HG03565 (cell line): ENCODE results near the gene TECTB.

Experiments
- ATAC-seq: cut with Tn5 transposase; IDR thresholded peaks from one replicate; pipeline ENCODE4 v1.9.1; 2021; ENCODE audit warnings: mild to moderate bottlenecking, moderate library complexity; ENCODE audit not compliant: unreplicated experiment

TECTB gene

DNA sequence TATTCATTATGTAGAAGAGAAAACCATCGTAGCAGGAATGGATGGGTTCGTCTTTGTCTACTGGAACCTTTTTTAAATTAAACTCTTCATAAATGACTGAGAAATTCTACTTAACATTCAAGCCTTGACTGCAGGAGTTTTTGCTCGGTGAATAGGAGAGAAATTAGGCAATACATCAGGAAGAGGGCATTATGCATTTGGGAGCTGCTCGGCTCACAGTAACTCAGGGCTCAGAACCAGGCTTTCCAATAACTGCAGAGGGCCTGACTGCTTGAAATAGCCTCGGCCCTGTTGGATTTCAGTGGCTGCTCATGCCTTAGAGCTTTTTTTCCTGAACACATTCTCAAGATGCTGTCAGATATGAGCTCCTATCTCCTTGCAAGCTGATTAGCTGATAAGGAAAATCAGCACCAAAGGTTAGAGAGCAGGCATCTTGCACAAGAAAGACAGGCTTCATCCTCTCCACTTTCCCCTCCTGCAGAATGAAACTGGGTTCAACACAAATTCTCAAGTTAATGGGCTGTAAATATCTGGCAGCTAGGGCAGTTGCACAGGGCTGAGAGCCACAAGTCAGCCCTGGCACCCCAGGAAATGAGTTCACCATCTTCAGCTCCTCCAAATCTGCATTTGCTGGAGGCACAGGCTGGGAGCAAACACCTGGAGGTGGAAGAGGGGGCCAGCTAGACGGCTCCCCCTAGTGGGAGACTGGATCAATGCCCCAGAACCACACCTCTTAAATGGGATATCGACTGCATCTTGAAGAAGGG is 24.3 kb downstream of the TECTB start:
- no peak for ATAC-seq

DNA sequence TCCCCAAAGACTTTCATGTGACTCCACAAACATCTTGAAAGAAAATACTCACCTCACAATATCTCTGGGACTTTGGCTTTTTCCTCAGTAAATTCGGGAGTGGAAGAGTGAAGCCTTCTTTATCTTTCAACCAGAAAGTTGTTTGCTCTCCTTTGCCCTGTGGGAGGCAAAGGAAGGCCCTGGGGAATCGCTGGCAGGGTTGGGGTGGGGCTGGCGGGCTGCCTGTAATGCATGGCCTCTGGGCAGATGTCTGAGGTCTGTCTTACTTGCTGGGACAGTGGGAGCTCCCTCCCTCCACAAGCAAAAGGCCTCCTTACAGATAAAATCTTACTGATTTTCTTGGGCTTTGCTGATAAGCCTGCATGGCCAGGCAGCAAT is 24.9 kb downstream of the TECTB start:
- ATAC-seq = no peak

DNA sequence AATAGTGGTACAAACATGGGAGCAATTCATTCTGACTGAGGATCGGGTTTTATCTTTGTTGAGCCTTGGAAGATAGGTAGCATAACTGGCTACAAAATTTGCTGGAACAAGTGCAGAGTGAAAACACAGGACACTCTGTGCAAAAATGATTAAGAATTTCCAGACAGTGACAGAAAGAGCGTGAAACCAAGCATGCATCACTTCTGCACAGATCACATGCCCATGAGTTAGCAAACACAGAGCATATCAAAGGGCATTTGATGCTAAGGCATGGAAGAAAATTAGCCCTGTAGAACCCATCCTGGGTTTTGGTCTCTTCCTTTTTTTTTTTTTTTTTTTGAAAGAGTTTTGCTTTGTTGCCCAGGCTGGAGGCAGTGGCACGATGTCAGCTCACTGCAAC is 28.3 kb downstream of the TECTB start:
- ATAC-seq = no peak

DNA sequence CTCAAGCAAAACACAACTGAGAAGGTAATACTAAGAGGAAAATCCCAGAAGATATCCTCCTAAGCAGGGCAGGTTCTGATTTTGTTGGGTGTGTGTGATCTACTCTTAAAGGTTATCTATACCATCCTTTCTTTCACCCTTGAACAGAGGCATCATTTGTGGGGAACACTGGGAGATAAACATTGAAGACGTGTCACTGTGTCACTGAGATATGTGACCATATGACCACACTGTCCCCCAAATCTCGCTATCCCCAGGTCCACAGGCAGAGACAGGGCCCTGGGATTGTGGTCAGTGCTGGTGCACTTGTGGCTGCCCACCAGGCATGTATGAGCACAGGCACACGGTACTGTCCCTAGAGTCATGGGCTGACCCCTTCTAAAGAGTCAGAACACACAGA is 30.0 kb downstream of the TECTB start:
- ATAC-seq = no peak

DNA sequence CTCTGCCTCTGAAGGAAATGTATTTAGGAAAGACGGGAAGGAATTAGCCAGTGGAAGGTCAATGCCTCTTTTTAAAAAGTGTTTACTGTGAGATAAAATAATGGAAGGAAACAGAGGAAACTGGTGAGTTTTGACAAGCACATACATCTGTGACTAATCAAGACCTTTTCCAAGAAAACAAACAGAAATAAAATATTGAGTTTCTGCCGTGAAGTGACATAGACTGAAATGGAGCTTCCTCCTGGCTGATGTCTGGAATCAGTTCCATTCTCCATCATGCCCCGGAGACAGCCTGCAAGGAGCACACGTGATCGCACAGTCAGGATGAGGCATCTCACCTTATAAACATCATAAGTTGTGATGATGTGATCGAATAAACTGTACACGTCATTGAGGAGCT is 30.7 kb downstream of the TECTB start:
- no peak for ATAC-seq

DNA sequence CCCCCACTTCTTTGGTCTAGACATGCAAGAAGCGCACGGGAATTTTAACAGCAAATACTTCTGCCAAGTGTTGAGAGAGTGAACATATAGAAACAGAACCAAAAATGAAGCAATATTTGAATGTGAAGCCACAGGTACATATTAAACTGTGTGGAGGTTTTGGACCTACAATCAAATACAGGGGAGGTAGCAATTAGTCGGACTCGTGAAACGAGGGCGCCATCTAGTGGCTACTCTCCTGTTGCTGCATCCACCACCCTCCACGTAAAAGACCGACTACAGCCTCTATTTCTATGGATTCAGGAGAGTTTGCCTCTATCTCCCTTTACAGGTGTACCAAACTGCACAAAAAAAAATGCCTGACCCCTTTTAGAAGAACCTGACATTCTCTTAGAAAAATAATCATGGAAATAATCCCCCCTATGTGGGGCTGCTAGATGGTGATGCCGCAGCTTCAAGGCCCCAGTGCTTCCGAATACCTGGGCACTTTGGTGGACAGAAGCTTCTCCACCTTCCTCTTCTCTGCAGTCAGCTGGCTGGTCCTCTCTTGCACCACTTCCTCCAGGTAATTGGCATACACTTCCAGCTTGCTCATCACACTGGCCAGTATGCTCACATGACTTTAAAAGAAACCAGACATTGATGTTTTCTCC is 31.7 kb downstream of the TECTB start:
- ATAC-seq = peak; percentile 77

DNA sequence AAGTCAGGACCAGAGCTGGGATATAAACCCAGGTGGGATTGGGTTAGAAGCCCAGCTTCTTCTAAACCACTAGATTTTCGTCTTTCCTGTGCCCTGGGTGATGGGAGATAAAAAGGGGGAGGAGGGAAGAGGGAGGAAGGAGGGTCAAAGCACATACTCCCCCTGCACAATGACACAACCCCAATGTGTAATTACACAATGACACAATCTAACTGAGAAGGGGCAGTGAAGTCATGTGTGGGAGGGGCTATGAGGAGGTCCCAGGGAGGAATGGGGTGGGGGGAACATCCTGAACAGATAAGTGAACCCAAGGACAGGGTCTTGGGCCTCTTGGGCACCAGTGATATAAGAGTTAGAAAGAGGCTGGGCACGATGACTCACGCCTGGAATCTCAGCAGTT is 44.5 kb downstream of the TECTB start:
- no peak for ATAC-seq

DNA sequence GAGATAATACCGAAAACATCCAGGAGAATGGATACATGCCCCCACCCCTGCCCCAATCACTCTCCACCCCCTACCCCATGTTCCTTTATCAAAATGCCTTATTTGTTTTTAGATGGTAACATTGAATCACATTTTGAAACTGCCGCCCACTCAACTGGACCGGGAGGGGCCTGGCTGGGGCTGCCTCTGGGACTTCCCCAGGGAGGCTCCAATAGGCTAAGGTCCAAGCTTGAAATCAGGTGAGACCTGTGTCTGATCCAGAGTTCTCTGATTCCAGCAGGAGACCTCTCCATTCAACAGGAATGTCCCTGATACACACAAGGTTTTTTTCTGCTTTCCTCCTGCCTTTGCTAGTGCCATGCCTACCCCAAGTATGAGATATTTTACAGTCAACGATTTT is 47.0 kb downstream of the TECTB start:
- no peak for ATAC-seq

DNA sequence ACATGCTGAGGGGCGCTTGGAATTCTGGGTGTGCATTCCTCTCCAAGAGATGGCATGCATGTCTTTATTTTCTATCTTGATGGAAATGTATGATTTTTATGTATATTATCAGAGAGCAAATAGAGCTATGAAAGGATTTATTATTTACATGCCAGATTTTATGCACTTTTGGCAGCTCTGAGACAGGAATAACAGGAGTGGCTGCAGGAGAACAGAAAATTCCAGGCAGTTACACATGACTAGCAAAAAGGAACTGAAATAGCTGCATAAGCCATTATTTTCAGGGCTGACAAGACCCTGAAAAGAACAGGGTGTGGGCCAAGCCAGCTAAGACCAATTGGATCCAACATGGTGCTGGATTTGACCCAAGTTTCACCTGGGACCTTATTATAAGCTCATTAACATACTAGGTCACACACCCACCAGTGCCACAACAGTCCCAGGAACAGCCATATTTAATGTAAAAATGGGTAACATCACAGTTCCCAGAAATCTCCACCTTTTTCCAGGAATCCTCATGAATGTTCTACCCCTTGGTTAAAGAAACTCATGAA is 47.5 kb downstream of the TECTB start:
- no peak for ATAC-seq

DNA sequence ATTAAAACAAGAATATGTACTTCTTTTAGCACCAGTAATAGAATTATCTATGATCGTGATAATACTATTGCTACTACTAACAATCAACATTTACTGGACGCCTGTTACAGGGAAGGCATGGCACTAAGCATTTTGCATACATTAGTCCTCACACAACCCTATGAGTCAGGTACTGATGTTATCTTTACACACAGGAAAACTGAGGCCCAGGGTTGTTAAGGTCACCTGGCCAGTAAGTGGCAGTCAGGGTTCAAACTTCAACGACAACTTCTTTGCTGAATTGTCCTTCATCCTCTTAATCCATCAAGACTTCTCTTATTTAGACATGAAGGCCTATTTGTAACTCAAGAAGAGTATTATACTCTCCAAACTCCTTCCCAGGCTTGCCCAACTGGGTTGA is 48.8 kb downstream of the TECTB start:
- no peak for ATAC-seq

DNA sequence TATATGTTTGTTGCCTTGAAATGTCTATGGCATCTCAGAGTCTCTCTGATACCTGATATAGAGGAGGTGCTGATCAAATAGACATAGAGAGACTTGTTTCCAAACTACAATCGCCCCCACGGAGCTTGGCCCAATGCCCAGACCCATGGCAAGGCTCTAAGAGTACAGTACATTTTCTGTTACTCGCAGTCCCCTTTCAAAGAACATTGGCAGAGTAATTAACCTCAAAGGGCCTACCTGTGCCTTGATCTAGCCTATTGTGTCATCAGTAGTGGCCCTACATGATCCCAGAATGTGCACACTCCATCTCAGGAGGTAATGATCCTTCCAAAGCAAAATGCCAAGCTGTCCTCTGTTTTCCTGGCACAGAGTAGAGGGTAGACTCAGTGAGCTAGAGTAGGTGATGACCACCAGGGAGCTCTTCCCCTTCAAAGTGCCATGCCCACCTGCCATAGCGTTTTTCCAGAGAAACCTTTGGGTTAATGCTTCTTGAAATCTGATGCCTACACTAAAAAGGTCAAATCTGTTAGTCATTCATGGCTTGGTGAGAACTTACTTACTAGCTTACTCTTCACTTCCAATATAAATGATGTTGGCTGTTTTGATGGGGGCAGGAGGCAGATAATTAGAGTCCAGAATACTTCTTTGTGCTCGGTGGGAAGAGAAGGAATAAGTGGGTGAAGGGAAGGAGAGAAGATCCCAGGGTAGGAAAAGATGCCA is 49.5 kb downstream of the TECTB start:
- ATAC-seq = no peak

DNA sequence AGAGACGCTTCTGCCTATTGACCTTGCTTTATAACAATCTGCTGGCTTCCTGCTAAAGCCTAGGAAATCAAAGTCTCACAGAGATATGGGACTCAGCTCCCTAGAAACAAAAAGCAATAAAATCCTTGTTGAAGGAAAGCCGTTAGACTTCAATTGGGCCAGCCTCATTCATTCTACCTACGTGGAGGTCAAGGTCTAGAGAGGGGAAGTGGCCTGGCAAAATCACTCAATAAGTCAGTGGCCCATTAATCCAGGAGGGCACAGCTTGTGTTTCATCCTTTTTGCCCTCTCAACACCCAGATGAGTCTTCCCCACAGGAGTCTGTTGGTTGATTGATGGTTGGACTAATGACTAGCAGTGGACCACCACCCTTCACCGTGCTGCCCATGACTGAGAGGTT is 50.3 kb downstream of the TECTB start:
- ATAC-seq = no peak

DNA sequence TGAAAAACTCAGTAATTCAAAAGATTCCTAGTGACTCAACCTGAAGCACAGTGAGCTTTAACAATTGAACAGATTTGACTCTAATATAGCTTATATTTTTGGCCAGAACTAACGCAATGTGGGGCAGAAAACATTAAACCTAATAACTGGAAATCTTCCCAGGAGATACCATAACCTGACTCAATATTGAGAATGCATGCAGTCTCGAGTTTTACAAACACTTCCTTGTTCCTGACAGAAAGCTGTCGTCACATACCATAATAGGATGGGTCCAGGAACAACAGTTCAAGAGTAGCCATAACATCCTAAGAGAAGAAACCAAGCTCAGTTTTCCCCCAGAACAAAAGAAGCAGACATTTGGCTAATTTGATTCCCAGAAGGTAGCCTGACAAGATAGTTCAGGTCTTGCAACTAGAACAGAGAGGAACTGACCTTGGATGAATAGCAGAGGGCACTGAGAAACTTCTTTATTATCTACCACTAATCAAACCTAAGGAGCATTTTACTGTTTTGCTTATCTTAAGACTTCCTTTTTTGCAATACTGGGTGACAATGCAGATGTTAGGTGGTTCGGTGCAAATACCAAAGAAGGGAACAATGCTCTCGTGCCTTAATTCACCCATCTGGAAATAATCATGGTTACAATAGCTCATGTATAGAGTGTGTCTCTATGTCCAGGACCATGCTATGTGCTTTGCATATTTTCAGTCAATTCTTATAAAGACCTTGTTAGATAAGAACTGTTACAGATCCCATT is 52.1 kb downstream of the TECTB start:
- ATAC-seq = no peak

DNA sequence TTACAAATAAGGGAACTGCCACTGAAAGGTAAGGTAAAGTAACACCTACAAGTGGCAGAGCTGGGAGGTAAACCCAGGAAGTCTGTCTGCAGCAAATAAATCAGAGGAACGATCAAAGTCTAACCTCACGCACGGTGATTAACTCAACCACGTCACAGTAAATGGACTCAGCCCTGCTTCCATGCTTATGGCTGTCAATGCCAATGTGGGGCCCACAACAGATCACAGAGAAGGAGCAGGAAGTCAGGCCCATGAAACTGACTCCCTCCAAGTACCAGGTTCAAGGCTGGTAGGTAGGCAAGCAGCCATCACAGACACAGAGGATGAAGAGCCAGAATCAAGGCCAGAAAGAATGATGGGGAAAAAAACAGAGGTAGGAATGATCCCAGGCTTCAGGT is 52.7 kb downstream of the TECTB start:
- no peak for ATAC-seq

DNA sequence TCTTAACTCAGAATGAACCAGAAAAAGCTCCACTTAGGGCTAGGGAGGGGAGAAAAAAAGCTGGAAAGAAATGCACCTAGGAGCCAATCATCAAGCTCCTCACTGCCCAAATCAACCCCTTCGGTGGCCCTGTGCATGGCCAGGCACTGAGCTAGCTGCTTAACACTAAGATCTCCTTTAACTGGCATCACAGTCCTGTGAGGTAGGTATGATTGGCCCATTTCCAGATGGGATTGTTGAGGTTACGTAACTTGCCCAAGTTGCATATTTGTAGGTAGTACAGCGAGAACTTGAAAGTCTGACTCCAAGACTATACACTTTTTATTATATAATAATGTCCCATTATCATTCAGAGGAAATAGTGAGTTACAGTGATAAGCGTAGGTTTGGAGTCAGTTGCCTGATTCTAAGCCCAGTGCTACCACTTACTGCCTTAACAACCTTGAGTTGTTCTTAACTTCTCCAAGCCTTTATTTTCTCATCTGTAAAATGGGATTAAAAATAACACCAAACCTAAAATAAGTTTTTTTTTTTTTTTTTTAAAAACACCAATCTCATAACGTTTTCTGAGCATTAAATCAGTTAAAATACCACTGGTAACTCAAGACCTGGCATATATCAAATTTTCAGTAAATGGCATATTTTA is 53.5 kb downstream of the TECTB start:
- ATAC-seq = no peak

DNA sequence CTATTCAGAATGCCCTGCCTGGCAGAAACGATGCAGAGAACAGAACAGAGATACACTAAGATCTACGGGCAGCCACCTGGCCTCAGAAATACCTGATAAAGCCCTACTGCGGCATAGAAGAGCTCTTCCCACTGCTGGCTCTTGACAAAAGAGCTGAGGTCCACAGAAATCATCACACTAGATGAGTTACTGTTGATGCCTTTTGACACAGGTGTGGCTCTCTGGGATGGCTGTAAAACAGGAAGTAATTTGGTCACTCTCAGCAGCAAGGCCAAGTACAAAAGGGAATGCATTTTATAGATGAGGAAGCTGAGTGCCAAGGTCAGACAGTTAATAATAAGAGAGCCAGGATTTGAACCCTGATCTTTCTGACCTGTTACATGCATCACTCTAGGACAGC is 55.8 kb downstream of the TECTB start:
- ATAC-seq = no peak

DNA sequence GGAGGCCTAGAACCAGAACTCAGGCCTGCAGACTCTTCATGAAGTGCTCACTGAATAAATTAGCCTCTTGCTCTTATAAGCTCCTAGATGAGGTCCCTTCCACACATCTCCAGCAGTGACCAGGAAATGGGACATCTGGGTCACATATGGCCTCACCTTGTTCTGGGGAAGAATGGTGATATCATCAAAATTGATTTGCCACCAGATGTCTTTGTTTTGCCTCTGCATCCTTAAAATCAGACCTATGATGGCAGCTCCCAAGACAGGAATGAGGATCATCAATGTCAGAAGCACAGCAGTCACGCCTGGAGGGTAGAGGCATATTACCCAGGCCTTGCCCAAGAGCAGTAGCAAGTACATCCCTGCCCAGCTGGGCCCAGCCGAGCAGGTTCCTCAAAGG is 57.4 kb downstream of the TECTB start:
- ATAC-seq = no peak

DNA sequence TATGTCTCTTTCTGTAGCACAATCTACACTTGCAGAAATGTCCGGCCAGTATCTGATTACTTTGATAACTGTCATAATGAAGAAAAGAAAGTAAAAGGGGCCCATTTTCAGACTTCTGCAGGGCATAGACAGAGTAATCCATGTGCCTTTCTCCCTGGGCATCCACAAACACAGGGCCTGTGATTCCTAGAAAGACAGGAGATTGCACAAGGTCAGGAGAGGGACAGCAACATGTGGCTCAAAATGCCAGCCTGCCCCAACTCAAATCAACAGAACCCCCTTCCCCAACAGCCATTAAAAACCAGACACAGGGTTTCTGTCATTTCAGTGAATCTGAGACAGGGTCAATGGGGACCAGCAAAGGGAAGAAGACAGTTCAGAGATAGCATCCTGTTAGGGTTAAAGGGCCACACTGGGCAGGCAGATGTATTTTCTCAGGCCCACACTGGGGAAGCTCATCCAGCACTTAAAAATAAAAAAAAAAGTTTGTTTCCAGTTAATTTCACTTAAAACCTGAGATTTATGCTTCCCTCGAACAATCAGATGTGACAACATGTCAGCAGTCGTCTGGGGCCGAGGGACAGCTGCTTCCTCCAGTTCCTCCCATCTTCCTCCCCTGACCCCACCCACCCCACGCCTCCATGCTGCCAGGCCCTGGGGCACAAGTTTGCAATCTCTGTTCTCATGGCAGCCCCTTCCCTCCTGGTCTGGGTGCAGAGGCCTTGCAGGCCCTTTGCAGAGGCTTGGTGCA is 60.0 kb downstream of the TECTB start:
- no peak for ATAC-seq

DNA sequence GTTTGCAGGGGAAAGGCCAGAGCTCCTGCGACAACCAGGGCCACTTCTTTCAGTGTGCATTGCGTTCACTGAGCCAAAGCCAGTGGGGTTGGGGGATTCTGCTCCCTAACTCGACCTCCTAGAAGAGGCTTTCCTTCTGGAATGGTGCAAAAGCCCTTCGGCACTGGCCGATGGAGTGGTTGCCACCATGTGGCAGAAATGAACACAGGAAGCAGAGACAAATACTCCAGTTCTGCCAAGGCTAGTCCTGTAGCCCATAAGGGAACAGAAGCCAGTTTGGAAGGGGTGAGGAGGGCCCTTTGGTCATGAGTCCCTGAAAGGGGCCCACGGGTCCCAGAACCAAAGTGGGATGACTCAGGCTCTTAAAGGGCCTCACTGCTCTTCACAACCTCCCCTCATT is 61.1 kb downstream of the TECTB start:
- ATAC-seq = no peak

DNA sequence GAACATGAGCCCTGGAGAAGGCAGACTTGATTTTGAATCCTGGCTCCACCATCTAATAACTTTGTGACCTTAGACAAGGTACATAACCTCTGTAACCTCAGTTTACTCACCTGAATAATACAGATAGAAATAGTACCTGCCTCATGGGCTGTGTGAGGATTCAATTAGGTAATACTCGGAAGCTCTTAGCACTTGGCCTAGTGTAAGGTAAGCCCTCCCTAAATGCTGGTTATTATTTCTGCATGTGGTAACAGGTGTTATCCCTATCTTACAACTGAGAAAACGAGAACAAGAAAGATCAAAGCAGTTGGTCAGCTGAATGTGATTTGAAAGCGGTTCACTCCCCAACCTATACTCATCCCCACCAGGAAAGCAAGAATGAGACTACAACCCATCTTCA is 62.0 kb downstream of the TECTB start:
- no peak for ATAC-seq
